ENCODE data around the gene ELAVL2.

DNA sequence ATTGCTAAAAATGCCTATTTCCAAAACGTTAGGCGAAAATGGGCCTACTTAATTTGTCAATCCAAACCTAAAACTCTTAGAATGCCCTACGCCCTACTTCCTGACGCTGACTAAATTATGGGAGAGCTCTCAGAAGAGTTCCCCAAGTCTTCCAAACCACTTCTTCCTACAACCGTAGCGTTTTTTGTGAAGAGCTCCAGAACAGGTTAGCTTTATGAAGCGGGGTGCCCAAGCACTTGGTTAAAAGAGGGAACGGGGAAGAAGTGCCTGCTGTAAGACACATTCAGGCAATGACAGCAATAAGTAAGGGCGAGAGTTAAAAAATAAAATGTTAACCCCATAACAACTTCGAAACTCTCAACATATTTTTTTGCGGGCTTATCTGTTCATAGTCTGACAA is 2.8 kb downstream of the ELAVL2 start:
- TF ChIP-seq, protein P1, sequence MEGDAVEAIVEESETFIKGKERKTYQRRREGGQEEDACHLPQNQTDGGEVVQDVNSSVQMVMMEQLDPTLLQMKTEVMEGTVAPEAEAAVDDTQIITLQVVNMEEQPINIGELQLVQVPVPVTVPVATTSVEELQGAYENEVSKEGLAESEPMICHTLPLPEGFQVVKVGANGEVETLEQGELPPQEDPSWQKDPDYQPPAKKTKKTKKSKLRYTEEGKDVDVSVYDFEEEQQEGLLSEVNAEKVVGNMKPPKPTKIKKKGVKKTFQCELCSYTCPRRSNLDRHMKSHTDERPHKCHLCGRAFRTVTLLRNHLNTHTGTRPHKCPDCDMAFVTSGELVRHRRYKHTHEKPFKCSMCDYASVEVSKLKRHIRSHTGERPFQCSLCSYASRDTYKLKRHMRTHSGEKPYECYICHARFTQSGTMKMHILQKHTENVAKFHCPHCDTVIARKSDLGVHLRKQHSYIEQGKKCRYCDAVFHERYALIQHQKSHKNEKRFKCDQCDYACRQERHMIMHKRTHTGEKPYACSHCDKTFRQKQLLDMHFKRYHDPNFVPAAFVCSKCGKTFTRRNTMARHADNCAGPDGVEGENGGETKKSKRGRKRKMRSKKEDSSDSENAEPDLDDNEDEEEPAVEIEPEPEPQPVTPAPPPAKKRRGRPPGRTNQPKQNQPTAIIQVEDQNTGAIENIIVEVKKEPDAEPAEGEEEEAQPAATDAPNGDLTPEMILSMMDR (conservative IDR thresholded peaks at IDR 0.05; ENCODE audit: low read depth, low read length), result no peak
- no peak for TF ChIP-seq EZH2phosphoT487 (IDR thresholded peaks at IDR 0.05; ENCODE audit: borderline replicate concordance, low read length)

All from PC-3 (cell line).